ENCODE results near the gene NFATC1.

The NFATC1 gene

DNA sequence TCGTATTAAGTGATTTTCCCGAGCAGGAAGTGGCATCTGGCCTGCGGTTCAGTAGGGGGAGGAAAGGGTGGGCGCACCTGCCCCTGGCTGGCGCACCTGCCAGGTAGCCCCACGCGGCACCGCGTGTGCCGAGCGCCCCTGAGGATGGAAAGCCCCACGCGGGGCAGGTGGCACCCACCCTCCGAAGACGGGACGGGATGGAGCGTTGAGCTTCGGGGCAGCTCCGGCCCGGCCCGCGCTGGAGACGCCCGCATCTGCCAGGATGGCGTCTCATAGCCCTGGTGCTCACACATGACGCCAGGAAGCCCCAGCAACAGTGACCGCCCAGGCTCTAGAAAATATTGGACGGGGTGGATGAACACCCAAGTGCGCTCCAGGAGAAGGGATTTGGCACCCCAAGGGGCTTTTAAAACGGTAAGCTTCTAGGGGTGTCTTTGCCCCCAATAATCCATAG is 2.5 kb upstream of the NFATC1 start:
- DNase-seq, result no peak

DNA sequence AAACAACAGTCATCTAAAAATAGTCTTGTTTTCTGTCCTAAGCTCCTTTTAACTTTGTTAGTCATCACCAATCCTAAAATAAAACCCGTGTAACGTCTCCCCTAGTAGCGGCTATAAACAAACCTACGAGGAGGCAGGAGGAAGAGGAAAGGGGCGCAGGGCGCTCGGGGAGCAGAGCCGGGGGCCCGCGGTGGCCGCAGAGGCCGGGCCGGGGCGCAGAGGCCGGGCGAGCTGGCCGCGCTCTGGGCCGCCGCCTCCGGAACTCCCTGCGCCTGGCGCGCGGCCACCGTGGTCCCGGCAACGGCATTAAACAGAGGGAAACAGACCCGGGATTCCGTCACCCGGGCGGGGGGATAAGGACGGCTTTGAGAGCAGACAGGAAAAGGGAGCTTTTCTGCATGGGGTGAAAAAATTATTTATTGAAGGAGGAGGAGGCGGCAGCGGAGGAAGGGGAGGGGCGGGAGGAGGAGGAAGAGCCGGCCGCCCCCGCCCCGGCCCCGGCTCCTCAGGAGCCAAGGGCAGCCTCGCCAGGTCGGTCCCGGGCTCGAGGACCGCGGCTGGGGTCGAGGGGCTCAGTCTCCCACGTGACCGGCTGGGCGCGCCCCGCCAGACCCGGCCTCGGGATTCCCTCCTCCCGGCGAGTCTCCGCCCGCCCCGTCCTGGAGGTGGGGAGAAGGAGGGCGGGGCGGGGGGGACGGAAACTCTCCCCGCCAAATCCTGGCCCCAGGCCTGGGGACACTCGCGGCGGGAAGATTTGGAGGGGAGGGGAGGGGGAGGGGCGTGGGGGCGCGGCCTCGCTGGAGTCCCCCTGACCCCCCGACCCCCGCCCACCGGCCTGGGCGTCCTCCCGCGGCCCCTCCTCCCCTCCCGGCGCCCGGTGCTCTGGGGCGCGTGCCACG is 1.8 kb upstream of the NFATC1 start:
- DNase-seq, result peak; percentile 50

DNA sequence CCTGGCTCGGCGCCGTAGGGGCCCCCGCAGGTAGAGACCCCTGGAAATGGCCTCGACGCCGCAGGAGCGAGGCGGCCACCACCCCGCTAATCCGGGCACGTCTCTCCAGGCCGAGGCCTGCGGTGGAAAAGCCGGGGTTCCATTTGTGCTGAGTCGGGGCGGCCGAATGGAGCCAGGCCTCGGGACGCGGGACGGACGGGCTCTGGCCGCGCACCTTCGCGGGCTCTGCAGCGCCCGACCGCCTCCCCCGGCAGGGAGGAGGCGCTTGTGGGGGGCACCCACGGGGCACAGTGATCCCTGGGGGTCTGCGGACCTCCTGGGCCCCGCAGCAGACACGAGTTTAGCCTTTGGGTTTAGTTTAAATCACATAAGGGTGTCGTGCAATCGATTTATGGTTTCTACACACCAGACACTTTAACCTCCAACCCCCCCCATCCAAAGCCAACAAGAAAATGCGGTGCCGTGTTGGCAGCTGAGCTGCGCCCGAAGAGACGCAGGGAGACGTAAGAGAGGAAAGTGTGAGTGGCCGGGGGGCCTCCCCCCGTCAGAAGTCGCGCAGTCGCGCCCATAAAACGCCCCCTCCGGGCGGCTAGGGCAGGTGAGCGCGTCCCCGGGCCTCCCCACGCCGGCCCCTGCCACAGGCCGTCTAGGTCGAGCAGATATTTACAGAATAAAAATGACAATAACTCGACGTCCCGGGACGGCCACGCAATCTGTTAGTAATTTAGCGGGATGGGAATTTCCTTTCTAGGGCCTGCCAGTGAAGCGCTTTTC is 1.0 kb upstream of the NFATC1 start:
- no peak for DNase-seq

DNA sequence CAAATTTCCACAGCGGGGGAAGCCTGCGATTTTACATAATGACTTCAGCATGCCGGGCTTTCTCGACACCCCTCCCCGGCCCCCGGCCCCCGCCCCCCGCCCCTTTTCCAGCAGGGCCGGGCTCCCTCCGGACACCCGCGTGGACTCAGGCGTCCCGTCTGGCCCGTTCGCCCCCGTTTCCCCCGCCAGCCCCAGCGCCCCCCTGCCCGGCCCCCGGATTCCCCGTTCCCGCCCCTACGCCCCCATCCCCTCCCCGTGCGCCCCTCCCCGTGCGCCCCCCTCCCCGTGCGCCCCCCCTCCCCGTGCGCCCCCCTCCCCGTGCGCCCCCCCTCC is 456 bp upstream of the NFATC1 start:
- DNase-seq, result no peak

DNA sequence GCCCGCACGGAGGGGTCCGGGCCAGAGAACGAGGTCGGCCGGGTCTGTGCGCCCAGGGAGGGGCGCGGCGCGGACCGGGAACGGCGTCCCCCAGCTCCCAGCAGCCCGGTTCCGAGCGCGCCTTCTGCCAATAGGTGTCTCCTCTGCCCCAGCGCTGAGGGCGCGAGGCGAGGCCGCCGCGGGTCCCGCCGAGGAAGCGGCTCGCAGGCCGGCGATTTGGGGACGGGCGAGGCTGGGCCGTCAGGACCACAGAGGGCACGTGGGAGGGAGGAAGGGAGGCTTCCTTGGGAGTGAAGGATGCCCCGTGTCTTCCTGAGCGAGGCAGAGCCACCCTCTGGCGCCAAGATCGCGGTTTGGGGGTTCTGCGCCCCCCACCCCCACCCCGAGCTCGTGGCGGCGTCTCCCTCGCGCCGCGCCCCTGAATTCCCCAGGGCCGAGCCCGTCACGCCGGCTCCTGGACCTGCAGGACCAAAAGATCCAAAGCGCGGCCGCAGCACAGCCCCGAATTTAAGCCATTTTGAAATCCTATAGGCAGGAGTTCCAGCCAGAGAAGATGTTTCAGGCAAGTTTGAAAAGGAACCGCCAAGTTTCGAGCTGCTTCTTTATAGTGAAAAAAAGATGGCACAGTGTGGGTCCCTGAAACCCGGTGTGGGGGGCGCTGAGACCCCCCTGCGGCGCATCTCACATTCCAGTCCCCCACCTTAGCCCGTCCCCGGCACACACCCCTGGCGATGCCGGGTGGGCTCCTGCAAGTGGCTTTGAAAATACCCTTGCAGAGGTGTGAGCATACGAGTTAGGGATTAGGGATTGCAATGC is 909 bp downstream of the NFATC1 start:
- no peak for DNase-seq

DNA sequence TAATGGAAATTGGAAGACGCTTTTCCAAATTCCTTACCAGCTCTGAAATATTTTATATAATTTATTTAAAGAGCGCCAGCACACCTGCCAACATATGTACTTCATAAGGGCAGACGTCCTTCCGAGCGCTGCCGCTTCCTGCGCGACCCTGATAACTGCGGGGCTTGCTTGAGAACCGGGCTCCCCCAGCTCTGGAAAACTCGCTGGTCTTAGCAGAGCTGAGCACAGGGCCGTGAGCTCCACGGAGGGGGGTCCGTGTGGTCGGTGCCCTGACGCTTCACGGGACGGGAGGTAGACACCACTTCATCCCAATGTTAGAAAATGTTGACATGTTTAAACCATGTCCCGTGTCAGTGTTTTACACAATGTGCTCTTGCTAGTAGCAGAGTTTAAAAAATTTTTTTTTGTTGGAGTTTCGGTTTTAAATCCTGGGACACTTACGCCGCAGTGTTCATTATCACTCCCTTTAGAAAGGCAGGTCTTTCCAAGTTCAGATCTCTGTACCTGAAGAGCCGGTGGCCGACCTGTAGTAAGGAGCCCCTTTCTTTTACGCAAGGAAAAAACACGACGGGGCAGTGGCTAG is 1.6 kb downstream of the NFATC1 start:
- no peak for DNase-seq

DNA sequence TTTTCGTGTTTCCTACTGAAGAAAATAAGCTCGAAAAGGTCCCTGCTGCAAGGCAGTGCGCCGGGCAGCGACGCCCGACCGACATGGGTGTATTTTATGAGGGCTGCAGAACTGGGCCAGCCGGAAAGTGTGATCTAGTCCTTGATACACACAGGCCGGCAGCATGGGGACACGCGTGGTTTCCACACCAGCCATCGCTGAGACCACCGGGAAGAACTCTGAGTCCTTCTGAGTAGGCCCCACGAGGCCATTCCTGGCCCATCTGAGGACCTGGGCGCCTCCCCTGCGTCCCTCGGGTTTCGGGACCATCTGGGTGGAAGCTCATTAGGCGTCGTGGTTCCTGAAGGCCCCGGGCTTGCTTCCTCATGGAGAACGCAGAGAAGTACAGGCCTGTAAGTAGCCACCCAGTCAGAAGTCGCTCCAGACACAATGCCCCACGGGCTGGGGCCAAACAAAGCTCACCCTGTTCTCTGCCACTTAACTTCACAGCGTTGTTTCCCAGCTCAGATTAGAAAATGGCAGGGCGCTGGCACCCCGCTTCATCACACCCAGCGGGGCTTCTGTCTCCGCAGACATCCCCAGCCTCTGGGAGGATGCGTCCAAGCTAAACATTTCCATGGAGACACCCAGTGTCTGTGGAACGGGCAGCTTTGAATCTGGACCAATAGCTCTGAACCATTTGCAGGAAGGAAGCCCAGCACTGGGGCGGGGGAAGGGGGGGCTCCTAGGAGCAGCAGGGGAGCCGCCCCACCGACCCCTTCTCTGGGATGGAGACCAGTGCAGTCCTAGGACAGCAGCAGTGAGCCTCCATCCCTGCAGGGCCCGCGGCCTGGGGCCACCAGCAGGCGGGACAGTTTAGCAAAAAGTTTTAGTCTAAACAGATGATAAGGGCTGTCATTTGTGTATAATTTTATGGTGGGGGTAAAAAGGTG is 2.4 kb downstream of the NFATC1 start:
- no peak for DNase-seq

DNA sequence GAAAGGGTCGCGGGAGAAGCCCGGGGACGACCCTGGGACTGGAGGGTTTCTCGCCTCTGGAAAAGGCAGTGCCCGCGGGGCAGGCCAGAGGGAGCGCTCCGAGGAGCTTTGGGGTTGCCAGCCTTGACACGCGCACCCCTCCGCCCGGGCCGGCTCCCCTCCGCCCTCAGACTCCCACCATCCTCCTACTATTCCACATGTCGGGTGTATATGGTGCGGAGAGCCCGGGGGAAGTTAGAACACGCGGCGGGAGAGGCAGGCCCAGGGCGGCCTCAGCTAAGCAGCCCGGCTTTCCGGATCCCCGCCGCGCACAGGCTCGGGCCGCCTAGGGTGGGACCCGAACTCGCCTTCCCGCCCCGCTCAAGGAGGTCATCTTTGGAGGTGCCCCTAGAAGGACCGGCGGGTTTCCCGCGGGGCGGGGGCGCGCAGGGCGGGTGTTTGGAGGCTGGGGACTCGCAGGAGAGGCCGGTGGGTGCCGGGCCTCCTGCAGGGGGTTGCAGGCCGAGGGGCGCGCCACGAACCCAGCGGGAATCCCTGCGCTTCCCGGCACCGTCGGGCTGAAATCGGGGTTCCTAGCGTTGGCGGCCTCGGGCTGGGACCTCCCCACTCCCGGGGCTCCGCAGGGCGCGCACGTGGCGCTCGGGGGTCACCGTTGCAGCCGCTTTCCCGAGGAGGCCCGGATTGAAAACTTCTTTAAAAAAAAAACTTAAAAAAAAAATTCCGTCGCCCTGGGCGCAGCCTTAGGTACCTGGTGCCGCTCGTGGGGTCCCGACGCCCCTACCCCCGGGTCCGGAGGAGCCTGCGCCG is 3.7 kb downstream of the NFATC1 start:
- no peak for DNase-seq

DNA sequence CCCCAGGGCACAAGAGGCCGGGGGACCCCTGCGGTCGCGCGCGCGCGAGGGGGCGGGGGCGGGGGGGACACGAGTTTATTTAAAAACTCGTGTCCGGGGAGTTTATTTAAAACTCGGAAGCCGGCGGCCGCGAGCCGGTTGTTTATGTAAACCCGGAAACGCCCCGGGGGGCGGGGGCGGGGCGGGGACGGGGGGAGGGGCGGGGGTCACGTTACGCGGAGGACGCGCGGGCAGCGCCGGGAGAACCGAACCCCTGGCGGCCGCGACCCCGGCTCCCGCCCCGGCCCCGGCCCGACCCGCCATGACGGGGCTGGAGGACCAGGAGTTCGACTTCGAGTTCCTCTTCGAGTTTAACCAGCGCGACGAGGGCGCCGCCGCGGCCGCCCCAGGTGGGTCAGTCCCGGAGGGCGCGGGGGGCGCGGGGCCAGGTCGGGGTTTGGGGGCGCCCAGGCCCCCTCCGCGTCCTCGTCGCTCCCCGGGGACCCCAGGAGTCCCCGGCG is 4.4 kb downstream of the NFATC1 start:
- DNase-seq, result no peak

DNA sequence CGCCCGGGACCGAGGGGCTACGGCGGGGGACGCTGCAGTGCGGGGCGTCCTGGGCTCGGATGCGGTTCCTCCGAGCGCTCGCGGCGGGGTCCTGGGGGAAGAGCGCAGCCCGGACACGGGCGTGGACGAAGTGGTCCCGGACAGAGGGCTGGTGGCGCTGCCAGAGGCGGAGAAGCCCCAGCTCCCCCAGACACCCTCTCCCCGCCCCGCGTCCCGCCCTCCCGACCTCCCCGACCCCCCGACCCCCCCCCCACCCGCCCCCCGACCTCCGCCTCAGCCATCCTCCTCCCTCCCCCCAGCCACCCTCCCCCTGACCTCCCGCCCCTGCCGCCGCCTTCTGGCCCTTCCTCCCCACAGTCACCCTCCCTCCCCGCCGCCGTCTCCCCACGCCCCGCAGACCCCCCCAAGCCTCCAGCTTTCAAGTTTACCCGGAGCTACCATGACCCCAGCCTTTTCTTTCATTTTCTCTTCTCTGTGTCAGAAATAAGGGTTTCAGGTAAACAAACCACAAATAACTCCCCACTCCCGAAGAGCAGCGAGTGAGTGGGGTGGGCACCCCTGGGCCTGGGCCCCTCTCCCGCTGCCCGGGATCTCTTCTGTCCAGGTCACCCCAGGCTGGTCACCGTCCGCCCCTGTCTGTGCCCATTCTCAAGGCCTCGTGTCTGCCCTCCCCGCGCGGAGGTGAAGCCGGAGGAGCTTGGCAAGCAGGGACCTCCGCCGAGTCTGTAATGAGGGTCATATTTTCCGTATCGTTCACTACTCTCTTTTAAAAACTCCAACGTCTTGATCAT is 5.1 kb downstream of the NFATC1 start:
- DNase-seq, result no peak

DNA sequence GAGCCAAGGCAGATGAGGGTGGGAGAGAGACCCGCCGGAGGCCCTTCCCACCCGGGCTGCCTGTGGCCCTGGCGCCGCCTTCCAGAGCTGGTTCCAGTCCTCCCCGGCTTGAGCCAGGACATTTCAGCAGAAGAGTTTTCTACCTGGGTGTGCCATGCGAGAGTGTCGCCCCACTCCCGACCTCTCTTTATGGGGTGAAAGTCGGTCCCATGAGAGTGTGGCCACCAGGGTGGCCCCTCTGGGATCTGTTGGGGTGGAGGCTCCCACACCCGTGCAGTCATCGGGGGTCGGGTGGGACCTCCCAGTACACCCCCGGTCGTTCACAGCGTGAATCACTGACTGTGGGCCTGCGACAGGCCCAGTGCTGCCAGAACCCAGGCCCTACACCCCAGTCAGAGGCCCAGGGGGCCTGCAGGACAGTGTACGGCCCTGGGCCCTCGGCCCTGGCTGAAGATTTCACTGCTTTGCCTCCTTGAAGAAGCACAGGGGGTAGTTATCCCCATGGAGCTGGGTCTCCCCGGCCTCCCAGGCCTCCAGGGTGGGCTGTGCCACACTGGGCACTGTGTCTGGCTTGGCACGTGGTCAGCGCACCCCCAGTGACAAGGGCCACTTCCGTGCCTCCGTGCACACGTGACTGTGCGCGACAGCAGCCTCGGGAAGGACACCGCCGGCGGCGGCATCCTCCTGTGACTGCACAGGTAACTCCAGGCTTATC is 5.9 kb downstream of the NFATC1 start:
- no peak for DNase-seq

DNA sequence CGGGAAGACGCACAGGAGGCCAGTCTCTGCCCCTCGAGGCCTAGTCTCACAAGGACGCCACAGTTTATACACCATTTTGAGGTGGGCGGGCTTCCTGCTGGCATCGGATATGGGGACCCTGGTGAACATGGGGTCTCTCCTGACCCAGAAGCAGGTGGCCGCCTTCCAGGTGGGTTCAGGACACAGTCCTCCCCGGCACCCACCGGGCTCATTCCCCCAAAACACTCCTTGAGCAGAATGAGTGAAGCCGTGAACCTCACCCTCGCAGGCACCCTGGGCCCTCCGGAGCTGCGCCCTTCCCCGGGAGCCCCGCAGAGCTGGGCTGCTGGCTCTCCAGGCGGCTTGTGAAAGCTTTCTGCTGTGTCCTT is 6.5 kb downstream of the NFATC1 start:
- DNase-seq, result no peak

DNA sequence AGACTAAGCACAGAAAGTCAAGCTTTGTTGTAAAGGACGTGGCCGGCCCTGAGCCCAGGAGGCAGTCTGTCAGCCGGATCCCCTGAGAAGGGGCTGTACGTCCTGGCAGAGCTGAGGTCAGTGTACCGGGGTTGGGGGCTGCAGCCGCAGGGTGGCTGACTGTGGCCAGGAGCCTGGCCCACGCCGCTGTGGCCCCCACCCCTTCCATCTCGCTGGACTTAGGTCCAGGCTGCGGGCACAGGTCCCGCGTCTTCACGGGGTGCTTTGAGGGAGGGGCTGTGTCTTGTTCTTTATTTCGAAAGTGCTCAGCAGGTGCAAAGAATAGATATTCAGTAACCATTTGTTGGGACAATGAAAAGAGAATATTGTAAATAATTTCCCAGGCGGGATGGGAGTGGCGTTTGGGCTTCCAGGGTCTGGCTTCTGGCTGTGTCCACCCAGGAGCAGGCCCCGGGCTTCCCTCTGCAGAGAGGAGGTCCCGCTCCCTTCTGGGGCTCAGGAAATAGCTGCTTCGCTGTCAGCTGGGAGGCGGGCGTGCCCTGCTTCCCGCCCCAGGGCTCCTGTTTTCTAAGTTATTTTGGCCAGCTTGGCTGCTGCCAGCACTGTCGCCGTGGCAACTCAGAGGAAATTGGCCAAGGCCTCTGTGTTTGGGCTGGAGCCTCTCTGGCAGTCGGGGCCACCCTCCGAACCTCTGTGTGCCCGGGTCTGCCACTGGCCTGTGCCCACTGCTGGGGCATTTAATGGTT is 7.4 kb downstream of the NFATC1 start:
- no peak for DNase-seq

DNA sequence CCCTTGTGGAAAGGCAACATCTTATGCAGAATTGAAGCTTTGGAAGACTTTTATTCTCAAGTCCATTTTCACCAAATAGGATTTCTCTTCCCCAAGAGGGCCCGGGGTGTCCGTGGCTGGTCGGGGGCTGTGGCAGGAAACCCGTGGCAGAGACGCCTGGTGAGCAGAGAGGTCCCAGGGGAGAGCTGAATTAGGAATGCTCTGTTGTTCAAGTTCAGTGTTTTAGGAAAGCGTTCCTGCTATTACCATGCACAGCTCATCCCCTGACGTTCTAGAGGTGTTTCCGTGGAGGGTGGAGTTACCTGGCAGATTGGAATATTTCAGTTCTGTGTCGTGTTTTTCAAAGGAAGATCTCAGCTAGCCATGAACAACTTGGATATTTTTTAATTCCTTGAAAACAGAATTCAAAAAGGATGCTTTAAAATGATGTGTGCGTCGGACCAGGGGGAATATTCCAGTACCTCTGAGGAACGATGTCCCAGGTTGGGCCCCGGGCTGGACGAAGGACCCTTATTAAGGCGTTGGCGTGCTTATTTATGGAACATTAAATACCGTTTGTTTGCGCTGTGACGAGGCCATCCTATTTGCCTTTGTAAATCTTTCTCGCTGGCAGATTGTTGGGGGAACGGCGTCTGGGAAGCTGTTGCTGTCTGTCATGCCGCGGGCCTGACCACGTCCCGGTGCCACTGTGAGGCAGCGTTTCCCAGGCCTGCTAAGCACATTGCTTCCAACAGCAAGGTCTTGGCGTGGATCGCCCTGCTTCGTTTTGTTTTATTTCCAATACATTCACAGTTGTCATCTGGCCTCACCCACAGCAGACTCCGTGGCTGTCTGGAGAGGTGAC is 8.2 kb downstream of the NFATC1 start:
- DNase-seq, result no peak

DNA sequence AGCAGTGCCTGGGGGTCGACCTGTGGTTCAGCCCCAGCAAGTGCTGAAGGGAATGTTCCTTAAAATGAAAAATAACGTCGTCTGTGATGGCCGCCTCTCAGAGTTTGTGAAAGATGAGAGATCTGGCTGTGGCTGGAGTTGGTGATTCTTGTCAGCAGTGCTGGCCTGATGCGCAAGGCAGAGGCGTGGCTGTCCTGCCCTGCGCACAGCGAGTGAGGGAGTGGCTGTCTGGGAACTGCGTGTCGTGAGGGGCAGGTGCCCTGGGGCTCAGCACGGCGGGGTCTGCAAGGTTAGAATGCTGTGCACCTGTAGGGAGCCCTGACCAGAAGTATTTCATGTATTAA is 8.8 kb downstream of the NFATC1 start:
- DNase-seq, result no peak

DNA sequence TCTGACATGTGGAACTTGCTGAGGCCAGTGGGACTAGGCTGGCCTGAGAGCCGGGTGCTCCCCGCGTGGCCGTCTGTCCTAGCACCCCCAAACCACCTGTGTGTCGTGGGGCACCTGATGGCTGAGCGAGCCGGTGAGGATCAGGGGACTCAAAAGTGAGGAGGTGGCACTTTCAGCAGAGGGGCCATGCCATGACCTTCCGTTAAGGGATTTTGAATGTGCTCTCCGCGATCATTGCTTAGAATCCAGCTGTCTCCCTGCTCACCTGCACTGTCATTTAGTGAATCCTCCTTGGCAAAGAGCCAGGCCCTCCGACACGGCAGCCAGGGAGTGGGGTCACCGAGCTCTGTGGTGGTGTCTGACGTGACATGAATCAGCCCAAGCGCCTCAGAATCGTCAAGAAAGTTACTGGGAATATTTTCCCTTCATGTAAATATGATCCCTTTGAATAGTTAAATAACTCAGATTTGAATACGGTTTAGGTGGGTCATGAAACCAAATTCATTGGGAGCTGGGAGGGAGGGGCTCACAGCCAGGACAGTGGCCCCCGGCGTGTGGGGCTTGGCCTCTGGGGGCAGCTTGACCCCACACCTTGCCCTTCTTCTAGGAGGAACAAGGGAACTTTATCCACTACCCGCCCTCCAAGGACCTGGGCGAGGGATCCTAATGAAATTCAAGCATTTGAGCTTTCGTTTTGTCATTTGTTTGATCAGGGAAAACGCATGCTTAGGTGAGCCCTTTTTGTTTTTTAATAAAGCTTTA is 9.5 kb downstream of the NFATC1 start:
- no peak for DNase-seq

All from kidney glomerular epithelial cell (primary cell).